ENCODE results near the gene ACTN2.
A peak's percentile ranks its signal among the peaks of the same experiment; 100 is the strongest.
"Not testable (repeated sequence)": the region's sequence is repeated elsewhere in the genome, so short reads cannot be mapped to it uniquely, and the experiment has no call there.

Gene ACTN2

GRCh38 chr1:236685917-236686814 is at the start of gene ACTN2:
TSS of gene ACTN2 (plus strand) at chr1:236686499. CDS start at chr1:236686674, 175 bp downstream.
- peak; percentile 79 for DNase-seq (ENCODE audit: low spot score)

GRCh38 chr1:236638945-236639344 is 47.4 kb upstream of the ACTN2 start:
- no peak for DNase-seq (ENCODE audit: low spot score)

GRCh38 chr1:236639686-236640085 is 46.6 kb upstream of the ACTN2 start:
- no peak for DNase-seq (ENCODE audit: low spot score)

DNA sequence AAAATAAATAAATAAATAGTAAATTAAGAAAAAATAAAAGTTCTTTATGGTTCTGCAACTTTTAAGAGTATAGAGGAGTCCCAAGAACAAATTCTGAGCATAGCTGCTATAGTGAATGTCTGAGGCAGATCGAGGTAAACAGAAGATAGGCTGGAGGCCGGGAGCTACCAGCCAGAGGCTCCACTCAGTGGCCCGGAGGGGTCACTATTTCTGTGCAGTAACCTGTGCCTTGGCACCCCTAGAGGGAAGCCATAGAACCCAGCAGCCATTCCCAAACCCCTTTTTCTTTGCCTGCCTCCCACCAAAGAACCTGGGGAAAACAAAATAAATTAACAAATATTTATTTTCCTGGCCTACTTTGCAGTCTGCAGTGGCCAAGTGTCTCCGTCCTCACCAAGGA is 43.5 kb upstream of the ACTN2 start:
- DNase-seq (ENCODE audit: low spot score) = no peak

DNA sequence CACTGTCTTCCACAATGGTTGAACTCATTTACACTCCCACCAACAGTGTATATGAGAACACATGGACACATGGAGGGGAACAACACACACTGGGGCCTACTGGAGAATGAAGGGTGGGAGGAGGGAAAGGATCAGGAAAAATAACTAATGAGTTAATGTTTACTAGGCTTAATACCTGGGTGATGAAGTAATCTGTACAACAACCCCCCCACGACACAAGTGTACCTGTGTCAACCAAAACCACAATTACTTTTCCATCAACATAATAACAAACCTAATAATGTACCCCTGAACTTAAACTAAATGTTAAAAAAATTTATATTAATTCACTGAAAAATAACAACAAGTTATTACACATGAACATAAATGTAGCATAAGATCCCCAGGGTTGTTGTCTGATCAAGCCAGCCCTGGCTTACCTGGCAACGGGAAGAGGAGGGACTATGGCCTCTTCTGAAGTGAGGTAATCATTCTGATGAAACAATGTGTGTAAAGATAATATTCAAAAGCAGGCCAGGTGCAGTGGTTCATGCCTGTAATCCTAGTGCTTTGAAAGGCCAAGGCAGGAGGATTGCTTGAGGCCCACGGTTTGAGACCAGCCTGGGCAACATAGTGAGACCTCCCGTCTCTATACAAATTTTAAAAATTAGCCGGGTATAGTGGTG is 41.2 kb upstream of the ACTN2 start:
- DNase-seq (ENCODE audit: low spot score) = no peak

GRCh38 chr1:236654511-236654910 is 31.8 kb upstream of the ACTN2 start:
- DNase-seq (ENCODE audit: low spot score) = no peak

DNA sequence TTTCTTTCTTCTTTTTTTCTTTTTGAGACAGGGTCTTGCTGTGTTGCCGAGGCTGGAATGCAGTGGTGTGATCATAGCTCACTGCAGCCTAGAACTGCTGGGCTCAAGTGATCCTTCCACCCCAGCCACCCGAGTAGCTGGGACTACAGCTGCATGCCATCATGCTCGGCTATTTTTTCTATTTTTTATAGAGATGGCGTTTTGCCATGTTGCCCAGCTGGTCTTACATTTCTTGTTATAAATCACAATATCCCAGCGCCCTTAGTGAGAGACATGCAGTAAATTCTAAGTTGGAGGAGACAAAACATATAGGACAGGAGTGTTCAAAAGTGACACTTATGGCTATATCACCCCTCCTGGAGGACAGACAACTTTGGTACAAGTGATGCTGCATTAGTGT is 31.3 kb upstream of the ACTN2 start:
- no peak for DNase-seq (ENCODE audit: low spot score)

DNA sequence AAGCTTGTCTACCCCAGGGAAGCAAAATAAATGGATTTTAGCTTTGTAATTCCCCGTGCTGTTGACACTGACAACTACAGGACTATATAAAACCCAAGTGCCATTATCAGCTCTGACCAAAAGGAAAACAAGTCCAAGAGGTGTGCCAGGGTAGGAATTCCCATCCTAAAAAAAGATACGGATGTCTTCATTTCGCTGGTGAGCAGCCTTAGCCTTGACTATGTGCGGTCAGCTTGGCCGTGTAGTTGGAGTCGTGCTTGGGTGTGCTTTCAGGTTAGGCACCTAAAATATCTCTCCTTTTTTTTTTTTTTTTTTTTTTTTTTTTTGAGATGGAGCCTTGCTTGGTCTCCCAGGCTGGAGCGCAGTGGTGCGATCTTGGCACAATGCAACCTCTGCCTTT is 28.9 kb upstream of the ACTN2 start:
- no peak for DNase-seq (ENCODE audit: low spot score)

DNA sequence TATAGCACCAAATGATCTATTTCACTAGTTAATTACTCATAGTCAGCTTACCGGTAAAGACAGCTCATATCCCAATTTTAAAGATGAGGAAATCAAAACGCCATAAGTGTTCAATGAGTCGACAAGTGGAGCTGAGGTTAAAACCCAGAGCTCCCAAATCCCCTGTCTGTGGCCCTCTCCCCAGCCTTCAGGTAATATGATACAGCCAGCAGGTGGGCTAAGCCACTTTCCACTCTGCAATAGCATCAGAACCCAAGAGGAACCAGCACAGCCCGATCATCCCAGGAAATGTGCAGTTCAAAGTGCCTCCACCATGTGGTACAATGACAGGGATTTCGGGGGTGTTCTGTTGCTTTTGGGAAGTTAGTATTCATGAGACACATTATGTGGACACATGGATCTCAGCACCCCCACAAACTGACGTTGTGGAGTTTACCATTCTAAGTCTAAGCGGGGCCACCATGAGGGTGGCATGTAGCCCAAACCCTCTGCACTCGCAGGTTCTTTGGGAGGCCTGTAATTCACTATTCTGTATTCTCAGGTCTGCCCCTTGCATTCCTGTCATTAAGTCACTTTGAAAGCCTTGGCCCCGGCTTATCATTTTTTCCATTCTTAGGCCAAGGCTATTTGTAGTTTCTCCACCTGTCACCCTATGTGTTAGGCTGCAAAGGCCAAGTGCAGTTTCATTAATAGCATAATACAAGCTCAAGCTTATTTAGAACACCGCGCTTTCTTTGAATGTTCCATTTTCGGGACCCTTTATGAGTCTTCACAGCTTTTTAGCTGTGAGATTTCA is 26.3 kb upstream of the ACTN2 start:
- DNase-seq (ENCODE audit: low spot score) = no peak

GRCh38 chr1:236663934-236664333 is 22.4 kb upstream of the ACTN2 start:
- DNase-seq (ENCODE audit: low spot score) = no peak

- not testable (repeated sequence) for DNase-seq (ENCODE audit: low spot score)
Observed at GRCh38 chr1:236668909-236669308, 17.4 kb upstream of the ACTN2 start.

DNA sequence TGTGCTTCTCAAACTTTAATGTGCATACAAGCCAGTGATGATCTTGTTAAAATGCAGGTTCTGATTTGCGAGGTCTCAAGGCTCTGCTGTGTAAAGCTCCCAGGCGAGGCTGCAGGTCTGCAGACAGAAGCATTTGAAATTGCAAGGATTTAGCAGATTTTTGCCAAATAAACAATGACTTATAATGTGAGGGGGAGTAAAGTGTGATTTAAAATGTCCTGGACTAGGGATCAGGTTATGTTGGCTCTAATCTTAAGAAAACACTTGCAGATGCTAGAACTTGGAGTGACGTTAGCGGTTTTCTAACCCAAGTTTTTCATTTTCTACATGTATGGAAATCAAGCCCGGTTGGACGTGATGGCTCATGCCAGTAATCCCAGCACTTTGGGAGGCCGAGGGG is 16.2 kb upstream of the ACTN2 start:
- no peak for DNase-seq (ENCODE audit: low spot score)

DNA sequence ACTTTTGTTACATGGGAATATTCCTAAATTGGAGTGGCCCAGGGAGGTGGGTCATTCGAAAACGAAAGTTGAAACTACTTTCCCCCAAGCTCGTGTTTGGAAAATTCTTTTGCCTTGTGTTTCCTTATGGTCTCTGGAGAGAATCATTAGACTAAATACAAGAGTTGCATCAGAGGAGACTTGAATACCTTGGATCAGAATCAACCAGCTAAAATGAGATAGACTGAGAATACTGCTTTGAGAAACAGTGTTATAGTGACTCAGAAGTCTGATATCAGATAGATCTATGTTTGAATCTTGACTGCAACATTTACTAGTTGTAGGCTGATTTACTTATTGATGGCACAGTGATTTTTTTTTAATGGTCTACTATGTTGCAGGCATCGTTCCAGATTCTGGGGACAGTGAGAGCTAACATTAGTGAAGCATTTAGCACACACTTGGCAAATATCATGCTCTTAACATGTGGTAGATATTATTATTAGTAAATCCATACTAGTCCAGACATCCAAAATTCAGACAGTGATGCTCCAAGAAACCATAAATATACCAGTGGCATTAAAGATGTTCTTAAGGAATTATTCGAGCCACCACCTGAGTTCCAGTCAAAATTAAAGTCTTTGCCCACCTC is 12.9 kb upstream of the ACTN2 start:
- DNase-seq (ENCODE audit: low spot score) = no peak

DNA sequence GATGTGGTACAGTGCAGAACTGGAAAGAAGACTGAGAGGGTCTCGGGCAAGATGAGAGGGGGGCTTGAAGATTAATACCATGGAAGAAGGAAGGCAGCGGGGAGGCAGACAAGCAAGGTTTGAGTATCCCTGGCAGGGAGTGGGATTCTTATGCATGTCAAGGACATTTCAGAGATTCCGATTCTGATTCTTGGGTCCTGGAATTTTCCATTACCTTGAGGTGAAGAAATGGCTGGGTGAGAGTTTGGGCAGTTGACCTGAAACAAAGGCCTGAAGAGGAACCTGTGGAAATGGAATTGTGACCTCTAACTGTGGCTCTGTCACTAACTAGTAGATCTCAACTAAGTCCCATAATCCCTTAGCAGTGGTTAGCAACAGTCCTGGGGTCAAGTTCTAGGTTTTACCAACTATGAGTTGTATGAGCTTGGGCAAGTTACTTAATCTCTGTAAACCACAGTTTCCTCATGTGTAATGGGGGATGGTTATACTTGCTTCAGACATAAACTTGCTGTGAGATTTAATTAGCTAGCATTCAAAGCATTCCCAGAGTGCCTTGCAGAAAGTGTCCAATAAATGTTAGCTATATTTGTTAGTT is 8.6 kb upstream of the ACTN2 start:
- no peak for DNase-seq (ENCODE audit: low spot score)

GRCh38 chr1:236681219-236681618 is 5.1 kb upstream of the ACTN2 start:
- no peak for DNase-seq (ENCODE audit: low spot score)

DNA sequence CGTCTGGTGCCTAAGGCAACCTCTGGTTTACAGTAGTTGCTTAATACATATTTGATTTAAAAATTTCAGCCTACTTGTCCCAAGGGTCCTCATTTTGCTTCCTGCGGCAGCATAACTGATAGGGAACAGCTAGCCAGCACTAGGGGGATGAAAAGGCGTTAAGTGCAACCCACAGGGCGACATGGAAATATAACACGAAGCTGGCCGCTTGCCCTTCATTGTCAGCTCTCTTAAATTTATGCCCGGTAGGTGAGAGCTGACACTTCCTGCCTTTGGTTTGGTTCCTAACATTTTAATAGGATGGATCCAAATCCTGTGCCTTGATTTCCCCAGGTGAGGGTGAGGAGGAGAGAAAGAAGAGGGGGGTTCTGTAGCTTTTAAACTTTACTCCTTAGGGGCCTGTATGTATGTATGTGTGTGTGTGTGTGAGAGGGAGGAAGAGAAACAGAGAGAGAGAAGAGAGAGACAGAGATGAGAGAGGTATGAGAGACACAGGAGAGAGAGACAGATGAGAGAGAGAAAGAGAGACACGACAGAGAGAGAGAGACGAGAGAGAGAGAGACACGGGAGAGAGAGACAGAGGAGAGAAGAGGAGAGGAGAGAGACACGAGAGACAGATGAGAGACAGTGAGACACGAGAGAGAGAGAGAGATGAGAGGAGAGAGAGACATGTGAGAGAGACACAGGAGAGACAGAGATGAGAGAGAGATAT is 938 bp upstream of the ACTN2 start:
- no peak for DNase-seq (ENCODE audit: low spot score)

DNA sequence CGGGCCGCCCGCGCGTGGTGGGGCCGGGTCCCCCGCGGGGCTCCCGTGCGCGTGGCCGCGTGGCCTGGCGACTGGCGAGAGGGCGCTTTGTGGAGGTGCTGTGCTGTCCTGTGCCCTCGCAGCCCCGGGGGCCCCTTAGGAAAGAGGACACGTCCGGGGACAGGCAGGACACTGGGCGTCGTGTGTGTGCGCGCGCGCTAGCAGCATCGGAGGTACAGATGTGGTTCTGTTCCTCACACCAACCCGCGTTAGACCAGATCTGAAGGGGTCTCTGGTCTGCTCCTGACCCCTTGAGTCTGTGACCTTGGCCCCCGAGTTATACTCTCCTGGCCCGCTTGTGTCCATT is 489 bp downstream of the ACTN2 start:
- DNase-seq (ENCODE audit: low spot score) = no peak

DNA sequence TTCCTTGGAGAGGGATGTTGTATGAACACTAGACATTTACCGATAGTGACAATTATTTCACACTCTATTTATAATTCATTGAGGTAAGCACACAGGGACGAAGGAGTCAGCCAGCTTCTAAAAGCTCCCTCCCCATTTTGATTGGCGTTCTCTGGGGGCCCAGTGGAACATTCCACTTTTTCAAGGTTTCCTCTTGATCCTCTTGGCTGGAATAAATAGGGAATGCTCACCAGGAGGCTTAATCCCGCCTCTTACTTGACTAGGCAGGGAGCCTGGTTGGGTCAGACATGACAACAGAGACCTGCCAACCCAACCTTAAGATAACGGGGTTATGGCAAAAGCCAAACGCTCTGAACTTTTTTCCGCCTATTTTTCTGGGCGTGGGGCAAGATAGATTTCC is 974 bp downstream of the ACTN2 start:
- DNase-seq (ENCODE audit: low spot score) = no peak

GRCh38 chr1:236688705-236689104 is 2.4 kb downstream of the ACTN2 start:
- no peak for DNase-seq (ENCODE audit: low spot score)

GRCh38 chr1:236689713-236690569 is 3.6 kb downstream of the ACTN2 start:
- no peak for DNase-seq (ENCODE audit: low spot score)

All from left forelimb (tissue), 1 donor.